DMS53 treated with DMSO at 0.1 percent for 48 hours (cell line): ENCODE data around the gene SPTBN5.
A peak's percentile ranks its signal among the peaks of the same experiment; 100 is the strongest.

ENCODE experiments used
- DNase-seq: peaks from one replicate; lab custom pipeline; 2025; ENCODE audit not compliant: unreplicated experiment; lab: John Stamatoyannopoulos, UW

The SPTBN5 gene

DNA sequence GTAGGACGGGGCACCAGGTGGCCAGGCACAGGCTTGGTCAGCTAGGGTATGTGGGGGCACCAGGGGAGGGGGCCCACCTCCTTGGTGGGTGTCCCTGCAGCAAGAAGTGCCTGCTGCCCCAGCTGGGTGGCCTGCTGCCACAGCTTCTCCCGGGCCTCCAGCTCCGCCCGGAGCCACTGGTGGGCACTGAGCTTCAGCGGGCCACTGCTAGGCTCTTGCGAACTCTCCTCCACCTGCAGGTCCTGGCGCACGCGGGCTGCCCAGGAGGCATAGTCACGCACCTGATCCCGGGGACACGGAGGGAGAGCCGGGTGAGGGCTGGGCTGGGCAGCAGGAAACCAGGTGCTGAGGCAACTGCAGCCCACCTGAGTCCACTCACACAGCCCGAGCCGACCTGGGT is 25.5 kb downstream of the SPTBN5 start:
- DNase-seq = no peak

DNA sequence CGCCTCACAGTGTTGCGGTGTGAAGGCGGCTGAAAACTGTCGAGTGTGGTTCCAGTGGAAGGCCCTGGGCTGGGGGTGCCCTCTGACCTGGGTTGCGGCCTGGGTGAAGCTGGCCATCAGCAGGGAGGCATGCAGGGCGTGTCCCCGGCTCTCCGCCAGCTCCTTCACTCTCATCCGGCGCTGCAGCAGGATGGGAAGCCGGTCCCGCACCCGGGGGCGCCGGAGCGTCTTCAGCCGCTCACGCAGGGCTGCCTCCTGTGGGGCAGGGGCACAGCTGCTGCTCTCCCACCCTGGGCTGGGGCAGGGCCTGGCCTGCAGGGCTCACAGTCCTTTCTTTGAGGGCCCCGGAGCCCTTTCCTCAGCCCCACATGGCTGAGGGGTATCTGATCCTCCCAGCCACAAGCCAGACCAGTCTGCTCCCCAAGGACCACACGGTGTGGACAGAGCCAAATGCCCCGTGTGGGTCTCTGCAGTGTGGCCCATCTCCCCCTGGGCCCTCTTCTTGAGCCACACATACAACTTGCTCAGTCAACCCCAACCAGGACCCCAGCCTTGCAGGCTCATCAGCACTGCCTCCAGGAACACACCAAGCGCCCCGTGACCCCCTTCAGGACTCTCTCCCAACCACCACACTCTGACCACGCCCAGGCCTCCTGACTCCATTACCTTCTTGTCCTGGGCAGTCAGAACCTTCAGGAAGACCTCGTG is 26.8 kb downstream of the SPTBN5 start:
- DNase-seq = no peak

DNA sequence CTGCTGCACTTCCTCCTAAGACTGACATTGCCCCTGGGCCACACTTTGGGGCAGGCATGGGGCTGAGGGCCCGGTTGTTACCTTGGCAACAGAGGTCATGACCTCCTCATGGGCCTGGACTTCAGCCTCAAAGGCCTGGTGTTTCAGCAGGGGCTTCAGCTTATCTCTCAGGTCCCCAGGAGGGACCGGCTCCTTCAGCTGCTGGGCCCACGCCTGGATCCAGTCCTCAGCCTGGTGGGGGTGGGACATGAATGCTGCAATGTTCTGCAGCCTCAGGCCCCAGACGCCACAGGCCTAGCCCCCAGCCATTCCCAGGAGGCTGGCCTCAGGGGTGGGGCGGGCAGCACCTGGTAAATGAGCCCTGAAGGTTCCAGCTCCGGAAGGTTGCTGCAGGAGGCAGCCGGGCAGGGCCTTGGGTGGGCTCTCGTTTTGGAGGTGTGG is 27.6 kb downstream of the SPTBN5 start:
- DNase-seq = no peak

DNA sequence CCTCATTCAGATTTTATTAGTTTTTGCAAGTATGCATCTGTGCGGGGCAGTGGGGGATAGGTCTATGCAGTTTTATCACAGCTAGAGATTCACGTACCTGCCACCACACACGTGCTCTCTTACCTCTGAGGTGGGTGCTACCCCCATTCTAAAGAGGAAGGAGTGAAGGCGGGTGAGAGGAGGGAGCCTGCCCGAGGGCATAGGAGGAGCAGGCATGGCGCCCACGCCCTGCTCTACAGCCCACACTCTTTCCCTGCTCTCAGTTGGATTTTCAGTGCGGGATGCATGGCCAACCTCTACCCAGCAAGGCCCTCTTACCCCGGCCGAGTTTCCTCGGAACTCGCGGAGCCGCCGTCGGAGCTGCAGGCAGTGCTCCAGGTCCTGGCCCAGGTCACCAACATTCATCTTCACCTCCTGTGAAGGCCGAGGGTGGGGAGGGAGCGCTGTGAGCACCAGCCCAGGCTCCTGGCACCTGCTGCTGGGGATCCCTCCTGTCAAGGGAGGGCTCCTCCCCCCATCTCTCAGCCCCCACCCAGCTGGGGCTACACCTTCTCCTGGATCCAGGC is 28.3 kb downstream of the SPTBN5 start:
- no peak for DNase-seq

DNA sequence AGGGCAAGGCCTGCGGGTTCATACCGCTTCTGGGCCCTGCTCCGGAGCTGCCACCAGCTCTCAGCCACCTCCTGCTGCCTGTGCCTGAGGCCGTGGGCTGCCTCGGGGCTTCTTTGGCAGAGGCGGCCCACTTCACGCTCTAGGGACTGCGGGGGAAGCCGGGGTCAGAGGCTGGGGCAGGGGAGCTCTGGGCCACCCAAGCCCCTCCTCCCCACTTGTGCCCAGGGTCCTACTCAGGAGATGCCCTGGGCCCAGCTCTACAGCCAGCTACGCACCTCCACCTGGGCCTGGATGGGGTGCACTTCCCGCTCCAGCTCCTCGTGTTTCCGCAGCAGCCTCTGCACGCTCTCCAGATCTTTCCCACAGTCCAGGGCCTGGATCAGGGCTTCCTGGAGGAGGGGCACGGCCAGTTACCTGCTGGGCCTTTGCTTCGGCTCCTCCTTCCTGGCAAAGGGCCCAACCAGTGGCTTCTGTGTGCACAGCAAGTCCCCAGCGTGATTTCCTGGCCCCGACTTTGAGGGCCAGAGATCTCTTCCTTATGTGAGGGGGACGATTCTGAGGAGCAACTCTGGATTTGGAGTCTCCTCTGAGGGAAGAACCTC is 31.2 kb downstream of the SPTBN5 start:
- DNase-seq = no peak

DNA sequence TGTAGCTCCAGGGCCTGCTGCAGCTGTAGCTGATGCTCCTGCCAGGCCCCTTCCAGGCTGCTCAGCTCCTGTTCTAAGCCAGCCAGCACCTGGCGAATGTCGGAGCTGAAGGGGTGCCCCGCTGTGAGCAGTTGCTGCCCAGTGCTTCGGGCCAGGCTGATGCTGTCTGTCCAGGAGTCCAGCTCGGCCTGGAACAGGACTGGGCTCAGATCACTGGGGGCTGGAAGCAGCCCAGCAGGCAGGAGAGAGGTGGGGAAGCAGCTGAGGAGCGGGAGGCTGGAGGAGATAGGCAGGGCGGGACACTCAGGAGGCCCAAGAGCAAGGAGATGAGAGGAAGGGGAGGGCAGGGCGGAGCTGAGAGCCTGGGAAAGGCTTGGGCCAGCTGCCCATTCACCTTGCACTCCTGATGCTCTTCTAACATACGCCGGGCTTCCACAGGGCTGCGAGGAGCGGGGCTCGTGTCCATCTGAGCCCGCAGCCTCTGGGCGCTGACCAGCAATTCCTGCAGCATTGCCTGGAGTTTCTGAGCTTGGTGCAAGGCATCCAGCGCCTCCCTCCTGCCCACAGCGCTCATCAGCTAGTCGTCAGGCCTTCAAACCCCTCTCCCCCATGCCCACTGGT is 32.0 kb downstream of the SPTBN5 start:
- no peak for DNase-seq

DNA sequence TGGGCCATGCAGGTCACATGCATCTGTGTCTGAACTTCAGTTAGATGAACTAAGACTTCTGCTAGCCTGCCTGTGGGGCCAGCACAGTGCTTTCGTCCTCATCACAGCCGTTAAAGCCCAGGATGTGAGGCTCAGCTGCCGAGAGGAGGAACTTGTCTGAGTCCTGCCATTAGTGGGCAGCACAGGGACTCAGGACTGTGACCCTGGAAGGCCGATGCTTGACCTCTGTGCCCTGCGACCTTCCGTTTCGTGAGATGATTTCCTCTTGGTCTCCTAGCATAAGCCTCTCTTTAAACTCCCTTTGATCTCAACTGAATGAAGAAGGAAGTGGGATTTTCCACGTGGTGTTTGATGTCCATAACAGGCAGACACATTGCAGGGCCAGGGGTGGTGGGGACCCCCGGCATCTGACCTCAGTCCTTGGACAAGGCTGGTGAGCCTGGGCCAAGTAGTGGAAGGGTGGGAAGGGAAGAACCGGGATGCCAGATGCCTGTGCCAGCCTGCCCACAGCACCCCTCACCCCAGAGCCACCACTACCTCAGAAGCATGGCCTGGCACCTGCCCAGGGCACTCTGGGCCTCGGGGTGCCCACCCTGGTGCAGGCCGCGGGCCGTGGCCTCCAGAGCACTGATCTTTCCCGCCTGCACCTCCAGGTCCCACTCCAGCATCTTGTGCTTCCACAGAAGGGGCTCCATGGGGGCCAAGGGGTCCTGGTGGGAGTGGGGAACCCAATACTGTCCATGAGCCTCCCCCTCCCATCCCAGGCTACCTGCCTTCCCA is 33.6 kb downstream of the SPTBN5 start:
- DNase-seq = no peak

DNA sequence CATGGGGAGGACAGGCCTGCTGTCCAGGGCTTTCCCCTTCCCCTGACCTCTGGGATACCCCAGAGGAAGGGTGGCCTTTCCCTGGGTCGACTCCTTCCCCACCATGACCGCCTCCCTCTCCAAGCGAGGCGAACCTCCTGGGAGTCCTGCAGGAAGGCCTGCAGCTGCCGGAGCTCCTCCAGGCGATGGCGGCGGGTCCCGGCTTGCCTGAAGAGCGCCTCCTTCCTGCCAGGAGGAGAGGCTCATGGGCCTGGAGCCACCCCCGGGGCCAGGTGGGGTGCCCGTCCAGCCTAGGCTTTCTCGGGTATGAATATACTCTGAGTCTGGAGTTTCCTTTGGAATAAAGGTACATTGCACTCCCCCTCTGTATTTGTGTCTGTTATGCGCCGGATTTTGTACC is 35.1 kb downstream of the SPTBN5 start:
- no peak for DNase-seq

DNA sequence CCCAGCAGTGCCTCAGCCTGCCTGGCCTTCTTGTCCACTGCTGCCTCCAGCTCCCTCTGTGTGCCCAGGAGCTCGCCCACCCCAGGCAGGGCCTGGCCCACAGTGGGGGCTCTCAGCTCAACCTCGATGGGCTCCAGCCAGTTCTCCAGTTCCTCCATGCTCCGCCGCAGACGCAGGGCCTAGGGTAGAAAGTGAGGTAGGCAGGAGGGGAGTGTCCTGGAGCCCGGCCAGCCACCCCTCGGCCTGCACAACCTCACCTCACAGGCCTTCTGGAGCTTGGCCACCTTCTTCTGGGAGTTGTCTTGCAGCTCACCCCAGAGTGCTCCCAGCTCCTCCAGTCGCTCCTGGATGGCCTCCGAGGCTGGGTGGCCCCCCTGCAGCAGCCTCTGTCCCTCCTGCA is 36.5 kb downstream of the SPTBN5 start:
- no peak for DNase-seq

DNA sequence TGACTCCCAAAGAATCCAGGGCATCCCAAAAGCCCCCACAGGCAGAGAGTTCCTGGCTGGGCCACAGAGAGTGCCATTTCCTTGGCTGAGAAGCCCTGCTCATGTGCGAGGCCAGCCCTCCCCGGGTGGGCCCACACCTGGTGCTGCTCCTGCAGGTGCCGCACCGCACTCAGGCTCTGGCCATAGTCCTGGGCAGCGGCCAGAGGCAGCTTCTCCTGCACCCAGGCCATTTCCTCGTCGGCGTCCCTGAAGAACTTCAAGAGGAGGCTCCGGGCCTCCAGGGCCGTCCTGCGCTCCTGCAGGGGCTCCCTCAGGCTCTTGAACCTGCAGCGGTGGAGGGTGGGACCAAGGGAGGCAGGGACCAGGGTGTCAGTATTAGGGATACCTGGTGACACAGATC is 37.1 kb downstream of the SPTBN5 start:
- DNase-seq = no peak

DNA sequence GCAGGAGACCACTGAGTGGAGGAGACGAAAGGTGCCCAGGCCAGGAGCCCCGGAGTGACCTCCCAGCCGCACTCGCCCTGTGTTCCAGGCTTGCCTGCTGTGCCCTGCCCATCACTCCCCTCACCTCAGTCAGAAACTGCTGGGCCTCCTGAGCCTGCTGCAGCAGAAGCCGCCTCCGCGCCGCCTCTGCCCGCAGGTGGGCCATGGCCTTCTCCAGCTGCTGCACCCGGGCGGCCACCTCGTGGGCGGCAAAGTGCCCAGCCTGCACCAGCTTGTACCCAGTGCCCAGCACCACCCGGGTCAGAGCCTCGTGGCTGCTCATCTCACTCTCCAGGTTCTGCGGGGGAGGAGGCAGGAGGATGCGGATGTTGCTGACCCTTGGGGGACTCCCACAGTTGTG is 37.6 kb downstream of the SPTBN5 start:
- DNase-seq = no peak

DNA sequence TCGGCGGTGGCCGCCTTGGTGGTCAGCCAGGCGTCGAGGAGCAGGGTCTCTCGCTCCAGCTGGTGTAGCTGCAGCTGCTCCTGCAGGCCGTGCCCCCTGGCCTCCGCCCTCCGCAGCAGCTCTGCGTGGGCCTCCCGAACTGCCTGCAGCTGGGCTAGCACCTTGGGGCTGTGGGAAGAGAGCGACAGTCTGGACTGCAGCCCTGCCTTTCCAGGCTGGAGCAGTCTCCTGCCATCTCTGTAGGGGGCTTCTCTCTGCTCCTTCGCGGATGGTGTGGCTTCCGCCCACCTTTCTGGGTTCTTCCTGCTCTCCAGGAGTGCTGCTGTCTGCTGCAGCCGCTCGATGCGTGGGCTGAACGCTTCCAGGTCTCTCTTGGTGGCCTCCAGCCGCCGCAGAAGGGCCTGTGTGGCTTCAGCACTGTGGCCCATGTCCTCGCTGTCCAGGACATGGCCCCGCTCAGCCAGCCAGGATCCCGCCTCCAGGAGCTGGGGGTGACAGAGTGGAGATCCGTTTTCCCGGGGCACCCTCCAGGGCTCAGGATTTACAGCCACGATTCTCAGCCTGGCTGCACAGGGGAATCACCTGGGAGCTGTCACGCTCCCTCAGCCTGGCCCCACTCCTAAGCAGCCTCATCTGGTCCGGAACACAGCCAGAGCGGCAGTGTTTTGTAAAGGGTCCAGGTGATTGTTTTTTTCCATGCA is 38.4 kb downstream of the SPTBN5 start:
- no peak for DNase-seq

DNA sequence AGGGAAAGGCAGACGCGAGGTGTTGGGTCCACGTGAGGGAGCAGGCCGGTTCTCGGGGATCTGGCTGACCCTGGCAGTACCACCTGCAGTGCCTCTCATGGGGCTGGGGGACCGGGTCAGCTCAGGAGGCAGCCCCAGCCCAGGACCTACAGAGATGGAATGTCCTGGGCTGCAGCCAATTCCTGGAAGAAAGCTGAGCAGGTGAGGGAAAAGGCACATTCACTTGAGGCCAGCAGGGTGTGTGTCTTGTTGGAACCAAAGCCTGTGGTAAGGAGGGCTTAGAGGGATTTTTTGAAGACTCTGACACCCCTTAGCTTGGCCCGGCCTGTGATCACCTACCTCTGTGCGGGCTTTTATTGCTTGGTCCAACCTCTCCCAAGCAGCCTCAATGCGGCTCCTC is 39.4 kb downstream of the SPTBN5 start:
- no peak for DNase-seq

DNA sequence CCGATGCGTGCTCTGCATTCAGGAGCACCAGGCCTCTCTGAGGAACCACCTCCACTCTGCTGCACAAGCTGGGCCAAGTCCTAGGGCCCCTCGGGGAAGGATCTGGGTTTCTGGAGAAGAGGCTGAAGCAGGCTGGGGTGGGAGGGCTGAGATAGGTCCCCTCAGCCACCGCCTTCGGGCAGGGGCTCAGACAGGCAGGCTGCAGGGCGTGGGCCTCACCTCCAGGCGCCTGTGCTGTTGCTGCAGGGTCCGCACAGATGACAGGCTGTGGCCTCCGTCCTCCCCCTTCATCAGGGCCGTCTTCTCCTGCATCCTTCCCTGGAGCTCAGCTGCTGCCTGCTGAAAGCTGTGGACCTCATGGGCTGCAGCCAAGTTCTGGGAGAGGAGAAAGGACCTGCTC is 40.0 kb downstream of the SPTBN5 start:
- DNase-seq = no peak

DNA sequence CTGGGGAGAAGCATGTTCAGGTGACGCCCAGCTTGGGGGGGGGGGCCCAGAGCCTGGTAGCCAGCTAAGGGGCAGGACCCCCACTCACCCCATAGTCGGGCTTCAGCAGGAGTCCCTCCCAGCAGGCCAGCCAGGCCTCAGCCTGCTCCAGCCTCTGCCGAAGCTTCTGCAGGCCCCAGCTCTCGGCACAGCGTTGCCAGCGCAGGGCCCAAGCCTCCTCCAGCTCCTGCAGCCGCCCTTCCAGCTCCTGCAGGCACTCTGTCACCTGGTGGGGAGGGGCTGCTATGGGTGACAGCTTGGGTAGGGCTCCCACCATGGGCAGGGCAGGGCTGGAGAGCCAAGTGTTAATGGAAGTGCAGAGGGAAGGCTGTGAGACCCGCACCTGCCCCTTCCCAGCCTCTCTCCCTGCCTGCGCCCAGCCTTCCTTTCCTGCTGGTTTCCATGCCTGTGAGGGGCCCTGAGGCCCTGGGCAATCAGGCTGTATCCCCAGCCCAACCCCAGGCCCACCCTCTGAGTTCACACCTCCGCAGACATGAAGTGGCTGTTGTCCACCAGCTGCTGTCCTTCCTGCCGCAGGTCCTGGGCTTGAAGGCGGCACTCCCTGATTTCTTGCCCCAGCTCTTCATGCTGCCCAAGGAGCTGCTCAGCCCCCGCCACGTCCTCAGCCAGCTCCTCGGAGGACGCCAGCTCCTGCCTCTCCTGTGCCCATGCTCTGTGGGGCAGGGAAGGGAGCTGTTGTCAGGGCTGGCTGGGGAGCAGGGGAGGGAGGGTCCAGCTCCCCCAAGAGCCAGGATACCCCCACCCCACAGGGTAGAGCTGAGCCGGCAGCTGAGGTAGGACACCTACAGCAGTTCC is 40.9 kb downstream of the SPTBN5 start:
- no peak for DNase-seq

DNA sequence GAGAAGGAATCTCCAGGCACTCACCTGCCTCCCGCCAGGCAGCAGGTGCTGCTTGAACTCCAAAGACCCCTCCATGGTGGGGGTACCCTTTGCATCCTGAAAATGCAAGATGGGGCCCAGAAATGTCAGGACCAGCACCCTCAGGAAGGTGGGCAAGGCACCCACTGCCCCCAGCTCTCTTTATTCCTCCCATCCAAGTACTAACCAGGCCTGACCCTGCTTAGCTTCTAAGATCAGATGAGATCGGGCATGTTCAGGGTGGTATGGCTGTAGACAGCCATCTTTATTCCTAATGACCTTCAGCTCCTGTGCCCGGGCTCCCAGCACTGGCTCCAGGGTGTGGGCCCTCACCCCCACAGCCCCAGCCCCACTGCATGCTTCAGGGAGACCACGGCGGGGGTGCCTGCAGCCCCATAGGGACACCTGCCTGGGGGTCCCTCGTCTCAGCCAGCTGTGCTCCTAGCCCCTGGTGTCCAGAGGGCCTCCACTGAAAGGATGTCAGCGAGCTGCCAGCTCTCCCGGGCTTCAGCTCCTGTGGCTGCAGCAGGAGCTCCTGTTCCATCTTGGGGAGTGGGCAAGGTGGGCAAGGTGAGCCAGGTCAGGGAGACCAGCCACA is 42.0 kb downstream of the SPTBN5 start:
- no peak for DNase-seq

DNA sequence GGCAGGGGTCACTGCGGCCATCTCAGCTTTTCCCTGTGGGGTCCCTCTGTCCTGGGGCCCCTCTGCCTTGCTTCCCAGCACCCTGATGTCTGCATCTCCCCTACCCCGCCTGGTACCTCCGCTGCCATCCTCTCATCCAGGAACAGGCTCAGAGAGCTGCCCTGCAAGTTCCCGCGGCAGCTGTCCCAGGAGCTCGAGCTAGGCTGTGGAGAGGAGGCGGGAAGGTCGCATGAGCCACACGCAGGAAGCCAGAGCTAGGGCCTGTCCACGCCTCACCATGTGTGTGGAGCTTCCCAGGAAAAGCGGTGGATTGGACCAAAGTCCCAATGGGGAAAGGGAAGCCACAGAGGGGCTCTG is 42.7 kb downstream of the SPTBN5 start:
- peak; percentile 17 for DNase-seq

DNA sequence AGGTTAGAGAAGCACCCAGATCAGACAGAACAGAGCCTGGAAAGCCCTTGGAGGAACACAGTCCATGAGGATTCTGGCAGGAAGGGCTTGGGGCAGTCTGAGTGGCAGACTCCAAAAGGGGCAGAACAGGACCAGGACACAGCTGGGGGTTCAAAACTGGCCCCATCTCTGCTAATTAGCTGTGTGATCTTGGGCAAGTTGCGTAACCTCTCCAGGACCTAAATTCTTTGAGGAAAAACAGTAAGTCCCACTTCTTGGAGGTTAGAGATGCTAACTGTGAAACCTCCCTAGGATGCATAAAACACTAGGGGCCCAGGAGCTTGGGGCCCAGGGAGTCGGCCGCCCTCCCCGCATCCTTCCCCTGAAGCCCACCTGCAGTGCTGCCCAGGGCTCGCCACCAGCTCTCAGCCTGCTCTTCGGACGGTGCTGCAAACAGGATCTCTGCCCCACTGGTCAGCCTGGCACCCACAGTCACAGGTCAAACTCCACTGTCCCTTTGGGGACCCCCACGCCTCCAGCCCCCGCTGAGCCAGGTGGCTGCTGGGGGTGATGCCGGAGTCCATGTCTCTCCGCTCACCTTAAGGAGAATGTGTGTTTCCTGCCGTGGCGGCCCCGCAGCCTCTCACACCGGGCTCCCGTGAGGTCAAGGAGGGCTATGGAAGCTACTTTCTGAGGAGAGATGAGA is 43.2 kb downstream of the SPTBN5 start:
- DNase-seq = no peak

DNA sequence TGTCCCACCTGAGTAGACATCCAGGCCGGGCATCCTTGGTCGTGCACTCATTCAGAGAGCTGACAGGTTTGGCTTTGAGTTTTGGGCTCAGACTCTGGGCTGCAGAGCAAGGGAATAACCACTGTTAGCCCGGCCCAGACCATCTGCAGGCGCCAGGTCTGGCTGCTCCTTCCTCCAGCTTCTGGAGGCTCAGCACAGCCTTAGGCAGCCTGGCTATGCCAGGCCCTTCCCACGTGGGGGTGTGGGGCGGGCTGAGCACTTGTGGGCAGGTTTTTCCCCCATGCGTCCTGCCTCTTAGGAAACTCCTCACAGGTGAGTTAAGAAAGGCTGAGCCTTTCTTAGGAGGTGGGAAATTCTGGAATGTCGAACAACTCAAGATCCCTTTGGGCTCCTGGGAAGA is 44.0 kb downstream of the SPTBN5 start:
- DNase-seq = no peak
